ENCODE measurements around the gene DNAL1.

Gene DNAL1

DNA sequence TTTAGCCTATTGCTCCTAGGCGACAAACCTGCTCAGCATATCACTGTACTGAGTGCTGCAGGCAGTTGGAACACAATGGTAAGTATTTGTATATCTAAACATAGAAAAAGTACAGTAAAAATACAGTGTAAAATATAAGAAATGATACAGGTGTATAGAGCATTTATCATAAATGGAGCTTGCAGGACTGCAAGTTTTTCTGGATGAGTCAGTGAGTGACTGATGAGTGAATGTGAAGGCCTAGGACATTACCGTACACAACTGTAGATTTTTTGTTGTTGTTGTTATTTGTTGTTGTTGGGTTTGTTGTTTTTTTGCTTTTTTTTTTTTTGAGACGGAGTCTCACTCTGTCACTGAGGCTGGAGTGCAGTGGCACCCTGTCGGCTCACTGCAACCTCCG, 36.0 kb downstream of the DNAL1 start:
- no peaks in the 10 kb centered on the region for H3K27me3 ChIP-seq (ENCODE audit: insufficient read depth, low read length, poor library complexity)
- no peak overlapping the region for H3K9ac ChIP-seq (ENCODE audit: low read depth, low read length)
- no peak overlapping the region for H3K4me3 ChIP-seq (ENCODE audit: low read depth in 1 of 2, low read length in 2 of 2)
- no peak for ATAC-seq (ENCODE audit: insufficient read depth, low read depth)
- H4K20me1 ChIP-seq (ENCODE audit: insufficient read depth, low read length), result no peaks in the 10 kb centered on the region
- H3K36me3 ChIP-seq (ENCODE audit: insufficient read depth, low read length), result no peaks in the 10 kb centered on the region
- H3K79me2 ChIP-seq (ENCODE audit: insufficient read depth, low read length), result no peaks in the 10 kb centered on the region
- H3K4me2 ChIP-seq (ENCODE audit: insufficient read depth, low read length), result no peak overlapping the region
- H3K27ac ChIP-seq (ENCODE audit: low read length), result no peak overlapping the region
- no peaks in the 10 kb centered on the region for H3K4me1 ChIP-seq (ENCODE audit: insufficient read depth, low read length)
- H3K9me3 ChIP-seq (ENCODE audit: insufficient read depth, low read length, severe bottlenecking), result no peaks in the 10 kb centered on the region
- no peak overlapping the region for H2AFZ ChIP-seq (ENCODE audit: low read depth, low read length)
- no peak for DNase-seq
- TF ChIP-seq, protein P1, sequence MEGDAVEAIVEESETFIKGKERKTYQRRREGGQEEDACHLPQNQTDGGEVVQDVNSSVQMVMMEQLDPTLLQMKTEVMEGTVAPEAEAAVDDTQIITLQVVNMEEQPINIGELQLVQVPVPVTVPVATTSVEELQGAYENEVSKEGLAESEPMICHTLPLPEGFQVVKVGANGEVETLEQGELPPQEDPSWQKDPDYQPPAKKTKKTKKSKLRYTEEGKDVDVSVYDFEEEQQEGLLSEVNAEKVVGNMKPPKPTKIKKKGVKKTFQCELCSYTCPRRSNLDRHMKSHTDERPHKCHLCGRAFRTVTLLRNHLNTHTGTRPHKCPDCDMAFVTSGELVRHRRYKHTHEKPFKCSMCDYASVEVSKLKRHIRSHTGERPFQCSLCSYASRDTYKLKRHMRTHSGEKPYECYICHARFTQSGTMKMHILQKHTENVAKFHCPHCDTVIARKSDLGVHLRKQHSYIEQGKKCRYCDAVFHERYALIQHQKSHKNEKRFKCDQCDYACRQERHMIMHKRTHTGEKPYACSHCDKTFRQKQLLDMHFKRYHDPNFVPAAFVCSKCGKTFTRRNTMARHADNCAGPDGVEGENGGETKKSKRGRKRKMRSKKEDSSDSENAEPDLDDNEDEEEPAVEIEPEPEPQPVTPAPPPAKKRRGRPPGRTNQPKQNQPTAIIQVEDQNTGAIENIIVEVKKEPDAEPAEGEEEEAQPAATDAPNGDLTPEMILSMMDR (IDR thresholded peaks at IDR 0.05; ENCODE audit: borderline replicate concordance, extremely low read depth, low read length, poor library complexity, severe bottlenecking), result no peak
- no peak for TF ChIP-seq EZH2 (IDR thresholded peaks at IDR 0.05; ENCODE audit: borderline replicate concordance, low read depth, low read length, severe bottlenecking)

DNA sequence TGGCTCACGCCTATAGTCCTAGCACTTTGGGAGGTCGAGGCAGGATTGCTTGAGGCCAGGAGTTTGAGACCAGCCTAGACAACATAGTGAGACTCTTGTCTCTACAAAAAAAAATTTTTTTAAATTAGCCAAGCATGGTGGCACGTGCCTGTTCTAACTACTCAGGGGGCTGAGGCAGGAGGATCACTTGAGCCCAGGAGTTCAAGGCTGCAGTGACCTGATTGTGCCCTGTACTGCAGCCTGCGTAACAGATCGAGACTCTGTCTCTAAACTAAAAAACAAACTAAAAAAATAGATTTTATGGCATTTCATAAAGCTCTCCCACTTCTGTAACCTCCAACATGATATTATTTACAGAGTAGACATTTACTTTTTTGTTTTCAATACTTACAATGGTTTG, 39.8 kb downstream of the DNAL1 start:
- H3K9ac ChIP-seq (ENCODE audit: low read depth, low read length), result no peak overlapping the region
- H3K36me3 ChIP-seq (ENCODE audit: insufficient read depth, low read length), result no peaks in the 10 kb centered on the region
- no peak overlapping the region for H3K27ac ChIP-seq (ENCODE audit: low read length)
- no peaks in the 10 kb centered on the region for H3K27me3 ChIP-seq (ENCODE audit: insufficient read depth, low read length, poor library complexity)
- H2AFZ ChIP-seq (ENCODE audit: low read depth, low read length), result no peak overlapping the region
- TF ChIP-seq, protein P1 (IDR thresholded peaks at IDR 0.05; ENCODE audit: borderline replicate concordance, extremely low read depth, low read length, poor library complexity, severe bottlenecking), result no peak
- no peak for TF ChIP-seq EZH2 (IDR thresholded peaks at IDR 0.05; ENCODE audit: borderline replicate concordance, low read depth, low read length, severe bottlenecking)
- no peaks in the 10 kb centered on the region for H3K79me2 ChIP-seq (ENCODE audit: insufficient read depth, low read length)
- no peaks in the 10 kb centered on the region for H4K20me1 ChIP-seq (ENCODE audit: insufficient read depth, low read length)
- no peaks in the 10 kb centered on the region for H3K9me3 ChIP-seq (ENCODE audit: insufficient read depth, low read length, severe bottlenecking)
- no peak overlapping the region for H3K4me3 ChIP-seq (ENCODE audit: low read depth in 1 of 2, low read length in 2 of 2)
- DNase-seq, result no peak
- ATAC-seq (ENCODE audit: insufficient read depth, low read depth), result no peak
- no peaks in the 10 kb centered on the region for H3K4me1 ChIP-seq (ENCODE audit: insufficient read depth, low read length)
- H3K4me2 ChIP-seq (ENCODE audit: insufficient read depth, low read length), result no peak overlapping the region

DNA sequence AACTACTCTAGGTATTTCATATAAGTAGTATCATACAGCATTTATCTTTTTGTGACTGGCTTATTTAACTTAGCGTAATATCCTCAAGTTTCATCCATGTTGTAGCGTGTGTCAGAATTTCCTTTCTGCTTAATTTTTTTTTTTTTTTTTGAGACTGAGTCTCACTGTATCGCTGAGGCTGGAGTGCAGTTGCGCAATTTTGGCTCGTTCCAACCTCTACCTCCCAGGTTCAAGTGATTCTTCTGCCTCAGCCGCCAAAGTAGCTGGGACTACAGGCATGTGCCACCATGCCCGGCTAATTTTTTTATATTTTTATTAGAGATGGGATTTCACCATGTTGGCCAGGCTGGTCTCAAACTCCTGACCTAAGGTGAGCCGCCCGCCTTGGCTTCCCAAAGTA, 40.5 kb downstream of the DNAL1 start:
- Histone ChIP-seq H3K4me2 (ENCODE audit: insufficient read depth, low read length) (no peak overlapping the region), H3K4me1 (ENCODE audit: insufficient read depth, low read length) (no peaks in the 10 kb centered on the region), H2AFZ (ENCODE audit: low read depth, low read length) (no peak overlapping the region), H3K9ac (ENCODE audit: low read depth, low read length) (no peak overlapping the region), H3K4me3 (ENCODE audit: low read depth in 1 of 2, low read length in 2 of 2) (no peak overlapping the region), H3K36me3 (ENCODE audit: insufficient read depth, low read length) (no peaks in the 10 kb centered on the region), H3K27me3 (ENCODE audit: insufficient read depth, low read length, poor library complexity) (no peaks in the 10 kb centered on the region), H4K20me1 (ENCODE audit: insufficient read depth, low read length) (no peaks in the 10 kb centered on the region), H3K79me2 (ENCODE audit: insufficient read depth, low read length) (no peaks in the 10 kb centered on the region), H3K27ac (ENCODE audit: low read length) (no peak overlapping the region), H3K9me3 (ENCODE audit: insufficient read depth, low read length, severe bottlenecking) (no peaks in the 10 kb centered on the region)
- TF ChIP-seq, protein P1 (IDR thresholded peaks at IDR 0.05; ENCODE audit: borderline replicate concordance, extremely low read depth, low read length, poor library complexity, severe bottlenecking), result no peak
- no peak for ATAC-seq (ENCODE audit: insufficient read depth, low read depth)
- DNase-seq, result no peak

DNA sequence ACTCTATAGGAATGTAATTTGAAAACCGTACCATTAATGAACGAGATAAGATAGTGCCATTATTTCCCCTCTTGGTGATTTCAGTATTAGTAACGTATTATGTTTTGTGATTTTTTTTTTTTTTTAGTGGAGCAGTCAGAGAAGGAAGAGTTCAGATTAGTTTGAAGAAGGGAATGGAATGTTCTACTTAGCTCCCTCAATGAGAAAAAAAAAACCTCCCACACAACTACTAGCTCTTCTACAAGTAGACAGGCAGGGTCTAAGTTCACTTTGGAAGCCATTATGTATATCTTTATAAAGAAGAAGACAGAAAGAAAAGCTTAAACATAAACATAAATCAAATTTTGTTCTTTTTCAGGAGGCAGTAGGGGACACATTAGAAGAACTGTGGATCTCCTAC, 42.1 kb downstream of the DNAL1 start:
- Histone ChIP-seq H3K27me3 (ENCODE audit: insufficient read depth, low read length, poor library complexity) (no peaks in the 10 kb centered on the region), H3K9me3 (ENCODE audit: insufficient read depth, low read length, severe bottlenecking) (no peaks in the 10 kb centered on the region), H3K4me1 (ENCODE audit: insufficient read depth, low read length) (no peaks in the 10 kb centered on the region), H3K79me2 (ENCODE audit: insufficient read depth, low read length) (no peaks in the 10 kb centered on the region), H3K27ac (ENCODE audit: low read length) (no peak overlapping the region), H3K36me3 (ENCODE audit: insufficient read depth, low read length) (no peaks in the 10 kb centered on the region), H4K20me1 (ENCODE audit: insufficient read depth, low read length) (no peaks in the 10 kb centered on the region), H3K4me2 (ENCODE audit: insufficient read depth, low read length) (no peak overlapping the region), H3K4me3 (ENCODE audit: low read depth in 1 of 2, low read length in 2 of 2) (no peak overlapping the region), H2AFZ (ENCODE audit: low read depth, low read length) (no peak overlapping the region), H3K9ac (ENCODE audit: low read depth, low read length) (no peak overlapping the region)
- TF ChIP-seq, protein P1 (IDR thresholded peaks at IDR 0.05; ENCODE audit: borderline replicate concordance, extremely low read depth, low read length, poor library complexity, severe bottlenecking), result no peak
- TF ChIP-seq EZH2 (IDR thresholded peaks at IDR 0.05; ENCODE audit: borderline replicate concordance, low read depth, low read length, severe bottlenecking), result no peak
- no peak for ATAC-seq (ENCODE audit: insufficient read depth, low read depth)
- DNase-seq, result no peak
